HG02623 (cell line): ENCODE measurements around the gene RPL27A.

Experiments used
- ATAC-seq: cut with Tn5 transposase; IDR thresholded peaks from one replicate; pipeline ENCODE4 v1.9.1; 2021; ENCODE audit warnings: moderate library complexity; ENCODE audit not compliant: unreplicated experiment

The RPL27A gene

DNA sequence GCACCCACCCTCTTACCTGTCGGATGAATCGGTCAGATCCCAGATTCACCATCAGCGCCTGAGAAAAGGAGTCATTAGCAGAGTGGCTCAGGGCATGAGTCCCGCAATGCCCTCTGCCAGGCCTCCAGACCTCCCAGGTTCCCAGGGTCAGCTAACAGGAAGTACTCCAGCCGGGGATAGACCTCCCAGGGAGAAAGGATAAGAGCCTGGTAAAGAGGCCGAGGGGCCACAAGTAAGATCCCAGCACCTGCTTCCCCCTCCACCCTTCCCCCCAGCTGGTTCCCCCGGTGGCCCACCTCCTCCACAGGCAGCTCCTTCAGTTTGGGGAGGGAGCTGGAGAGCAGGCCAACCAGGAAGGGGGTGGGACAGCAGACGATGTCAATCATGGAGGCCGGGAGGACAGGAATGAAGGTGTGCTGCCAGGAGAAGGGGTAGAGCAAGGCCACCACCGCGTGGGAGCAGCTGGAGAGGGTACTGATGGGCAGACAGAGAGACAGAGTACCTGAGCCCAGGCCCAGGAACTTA is 16.4 kb downstream of the RPL27A start:
- no peak for ATAC-seq

- ATAC-seq: no peak
These were observed 17.3 kb downstream of the RPL27A start for GRCh38 chr11:8699903-8700302.

- no peak for ATAC-seq
These were observed 19.5 kb downstream of the RPL27A start for GRCh38 chr11:8701891-8702597.

GRCh38 chr11:8702598-8702915 is 20.0 kb downstream of the RPL27A start:
- no peak for ATAC-seq

- no peak for ATAC-seq
These were observed 21.5 kb downstream of the RPL27A start for GRCh38 chr11:8704136-8704535.

DNA sequence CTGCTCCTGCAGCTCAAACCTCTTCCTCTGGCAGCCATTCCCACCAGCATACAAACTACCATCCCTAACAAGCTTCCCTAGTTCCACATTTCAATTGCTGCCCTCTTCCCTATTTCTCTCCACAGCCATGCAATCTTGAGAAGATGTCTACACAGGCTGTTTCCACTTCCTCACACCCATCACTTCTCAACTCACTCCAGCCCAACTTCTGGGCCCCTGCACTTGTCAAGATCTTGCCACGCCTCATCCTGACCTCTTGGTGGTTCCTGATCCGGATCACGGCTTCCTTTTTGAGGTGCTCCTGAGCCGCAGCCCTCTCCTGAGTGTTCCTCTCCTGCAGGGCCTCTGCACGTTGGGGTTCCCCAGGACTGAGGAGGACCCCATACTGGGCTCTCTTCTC is 22.6 kb downstream of the RPL27A start:
- no peak for ATAC-seq

- ATAC-seq: no peak
These were observed 24.3 kb downstream of the RPL27A start for GRCh38 chr11:8706673-8707432.

DNA sequence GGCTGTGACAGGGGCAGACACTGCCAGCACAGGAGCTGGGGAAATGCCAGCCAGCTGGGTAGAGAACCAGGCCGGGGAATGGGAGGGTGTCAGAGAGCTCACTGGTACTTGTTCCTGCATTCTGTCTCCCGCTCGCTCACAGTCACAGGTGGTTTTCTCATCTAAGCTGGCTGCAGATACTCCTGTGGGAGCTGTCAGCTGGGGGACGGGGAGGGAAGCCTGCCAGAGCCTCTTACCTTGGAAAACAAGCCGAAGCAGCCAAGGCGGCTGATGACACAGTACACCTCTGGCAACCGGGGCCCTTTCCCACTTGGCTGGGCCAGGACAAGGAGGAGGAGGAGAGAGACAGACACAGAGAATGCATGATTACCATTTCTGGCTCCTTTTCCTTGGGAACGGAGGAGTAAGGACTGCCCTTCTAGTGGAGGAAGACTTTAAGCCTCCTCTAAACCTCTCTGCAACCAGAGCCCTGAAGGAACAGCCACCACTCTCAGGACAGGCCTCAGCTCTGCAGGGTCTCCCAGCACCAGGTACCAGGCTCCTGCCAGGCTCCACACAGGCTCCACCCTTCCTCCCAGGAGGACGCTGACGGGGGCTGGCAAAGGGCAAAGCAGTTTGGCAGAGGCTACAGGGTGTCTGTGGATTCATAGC is 25.1 kb downstream of the RPL27A start:
- no peak for ATAC-seq

- no peak for ATAC-seq
These were observed 26.5 kb downstream of the RPL27A start for GRCh38 chr11:8709002-8709672.

DNA sequence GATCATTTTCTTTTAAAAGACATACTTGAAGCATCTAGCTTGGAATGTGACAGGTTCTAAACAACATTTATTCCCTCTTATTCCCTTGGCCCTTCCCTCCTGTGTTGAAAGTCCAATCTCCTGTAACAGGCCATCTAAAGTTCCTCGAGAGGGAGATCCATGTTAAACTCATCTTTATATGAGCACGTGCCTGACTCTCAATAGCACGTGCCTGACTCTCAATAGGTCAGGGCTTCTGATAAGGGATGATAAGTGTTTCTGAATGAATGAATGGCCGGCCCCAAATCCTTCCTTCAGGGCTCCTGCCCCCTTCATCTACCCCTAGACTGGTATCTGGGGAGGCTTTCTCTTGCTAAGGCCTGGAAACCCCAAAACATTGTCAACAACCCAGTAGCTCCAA is 27.2 kb downstream of the RPL27A start:
- no peak for ATAC-seq

DNA sequence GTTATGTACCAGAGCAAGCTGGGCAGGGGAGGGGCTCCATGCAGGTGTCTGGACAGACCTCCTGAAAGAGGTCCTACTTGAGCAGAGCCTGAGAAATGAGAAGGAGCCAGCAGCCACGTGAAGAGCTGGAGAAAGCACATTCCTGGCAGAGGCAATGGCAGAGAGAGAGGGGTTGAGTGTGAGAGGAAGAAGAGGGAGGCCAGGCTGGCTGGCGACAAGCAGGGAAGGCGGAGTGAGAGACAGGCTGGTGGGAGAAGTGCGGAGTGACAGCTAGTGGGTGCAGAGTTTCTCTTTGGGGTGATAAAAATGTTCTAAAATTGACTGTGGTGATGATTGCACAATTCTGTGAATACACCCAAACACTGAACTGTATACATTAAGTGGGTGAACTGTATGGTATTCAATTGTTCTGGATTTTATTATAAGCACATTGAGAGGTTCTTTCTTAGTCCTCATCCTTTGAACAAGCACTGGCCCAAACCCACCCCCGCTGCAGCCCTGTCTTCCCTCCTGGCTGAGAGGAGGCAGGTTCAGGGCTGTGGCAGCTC is 29.4 kb downstream of the RPL27A start:
- no peak for ATAC-seq

- no peak for ATAC-seq
These were observed 29.9 kb downstream of the RPL27A start for GRCh38 chr11:8712506-8712905.

DNA sequence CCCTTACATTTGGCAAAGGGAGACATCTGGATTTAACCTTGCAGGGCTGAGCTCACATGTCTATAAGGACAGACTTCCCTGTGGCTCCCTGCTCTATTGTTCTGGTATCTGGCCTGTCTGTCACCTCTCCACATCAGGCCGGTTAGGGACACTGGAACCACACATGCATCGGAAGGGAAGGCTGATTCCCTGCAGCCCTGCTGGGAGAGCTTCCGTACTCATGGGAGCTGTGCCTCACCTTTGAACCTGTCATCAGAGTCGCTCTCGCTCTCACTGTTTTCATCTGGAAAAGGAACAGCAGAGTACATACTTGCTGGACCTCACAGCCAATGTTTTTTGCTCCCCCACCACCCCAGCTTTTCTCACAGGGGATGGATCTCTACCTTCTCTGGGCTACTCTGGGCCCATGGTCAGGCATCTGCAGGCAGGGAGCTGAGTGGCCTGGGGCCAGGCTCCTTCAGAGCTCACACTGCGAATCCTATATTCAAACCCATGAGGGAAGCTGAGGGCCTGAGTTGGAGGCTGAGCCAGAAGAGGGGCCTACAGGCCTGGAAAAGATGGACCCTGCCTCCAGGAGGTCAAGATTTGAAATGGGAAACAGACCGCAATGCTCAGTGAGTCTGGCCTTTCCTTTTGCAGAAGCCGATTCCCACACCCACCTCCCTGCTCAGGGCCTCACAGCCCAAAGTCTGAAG is 31.3 kb downstream of the RPL27A start:
- no peak for ATAC-seq

DNA sequence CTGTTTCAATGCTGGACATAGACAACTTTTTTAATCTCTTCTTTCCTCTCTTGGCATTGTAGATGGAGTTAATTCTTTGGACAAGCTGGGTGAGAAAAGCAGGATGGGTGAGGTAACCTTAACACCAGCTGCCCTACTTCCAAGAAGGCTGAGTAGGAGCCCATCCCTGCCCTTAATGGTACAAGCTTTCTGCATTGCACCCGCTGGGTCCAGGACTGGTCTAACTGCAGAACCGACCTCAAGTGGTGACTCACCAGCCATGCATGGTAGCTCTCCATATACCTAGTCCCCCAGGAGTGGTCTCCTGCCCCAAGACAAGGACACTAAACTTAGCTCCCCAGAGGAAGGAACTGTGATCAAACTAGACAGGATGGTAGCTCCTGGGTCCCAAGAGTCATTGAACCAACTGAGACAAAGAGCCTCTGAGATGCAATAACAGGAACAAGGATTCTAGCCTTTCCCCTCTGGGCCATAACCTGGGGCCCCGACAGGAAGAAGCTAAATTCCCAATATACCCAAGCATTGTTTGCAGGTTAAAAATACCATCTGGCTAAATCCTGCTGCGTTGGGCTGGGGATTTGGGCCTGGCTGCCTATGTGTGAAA is 32.1 kb downstream of the RPL27A start:
- ATAC-seq: no peak

GRCh38 chr11:8715501-8715900 is 32.9 kb downstream of the RPL27A start:
- no peak for ATAC-seq

GRCh38 chr11:8717544-8717875 is 34.9 kb downstream of the RPL27A start:
- no peak for ATAC-seq

GRCh38 chr11:8717876-8718753 is 35.5 kb downstream of the RPL27A start:
- no peak for ATAC-seq

DNA sequence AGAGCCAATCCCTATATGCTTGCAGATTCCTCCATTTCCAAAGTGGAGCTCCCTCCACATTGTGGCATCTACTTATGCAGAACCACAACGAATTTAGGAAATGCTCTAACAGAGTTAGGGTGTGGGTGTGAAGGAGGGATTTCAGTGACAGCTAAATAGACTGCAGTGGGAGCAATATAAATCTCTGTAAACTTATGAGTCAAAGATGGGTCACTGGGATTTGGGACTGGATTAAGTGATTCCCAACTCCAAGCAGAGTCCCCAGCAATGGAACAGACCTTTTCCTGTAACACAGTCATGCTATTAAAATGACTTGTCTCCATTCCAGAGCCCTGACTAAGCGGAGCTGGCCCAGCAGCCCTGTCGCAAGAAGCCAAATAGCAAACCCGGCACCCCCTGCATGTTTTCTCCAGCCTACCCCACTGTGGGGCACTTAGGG is 36.6 kb downstream of the RPL27A start:
- no peak for ATAC-seq

DNA sequence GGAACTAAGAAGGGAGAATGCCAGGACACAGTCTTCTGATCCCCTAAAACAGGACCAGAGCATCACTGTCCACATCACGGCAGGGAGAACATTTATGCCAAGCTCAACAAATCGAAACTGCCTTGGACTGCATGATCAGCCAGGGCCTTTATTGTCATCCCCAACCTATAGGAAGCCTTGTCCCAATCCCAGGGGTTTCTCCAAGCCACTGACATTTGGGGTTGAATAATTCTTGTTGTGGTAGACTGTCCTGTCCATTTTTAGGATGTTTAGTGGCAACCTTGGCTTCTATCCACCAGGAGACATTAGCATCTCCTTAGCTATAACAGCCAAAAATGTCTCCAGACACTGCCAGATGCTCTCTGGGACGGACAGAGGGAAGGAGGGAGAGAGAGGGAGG is 37.1 kb downstream of the RPL27A start:
- ATAC-seq: no peak
